DND-41 (cell line): ENCODE data around the gene NUDT1.

Experiments used
- ATAC-seq: fragments of 200-7000 bp; cut with Tn5 transposase; 3 replicates; pipeline ENCODE4 v1.9.1; 2021; ENCODE audit warnings: low read depth; ENCODE audit not compliant: insufficient read depth
- DNase-seq: peaks from one replicate; pipeline ENCODE4 v3.0.0-alpha.2; 2020
- H2AFZ ChIP-seq: 2 replicates; pipeline ENCODE4 v1.6.0; 2012; ENCODE audit warnings: low read depth, low read length
- H3K27ac ChIP-seq: 2 replicates; pipeline ENCODE4 v1.5.1; 2012; ENCODE audit warnings: low read length, inconsistent platforms
- H3K27me3 ChIP-seq: fragments of 200-600 bp; sonication (generic); 2 replicates; pipeline ENCODE4 v1.6.0; 2012; ENCODE audit warnings: low read length, mild to moderate bottlenecking, inconsistent platforms; ENCODE audit not compliant: insufficient read depth, poor library complexity
- H3K36me3 ChIP-seq: 2 replicates; pipeline ENCODE4 v1.5.1; 2012; ENCODE audit warnings: low read length, inconsistent platforms; ENCODE audit not compliant: insufficient read depth
- H3K4me1 ChIP-seq: 2 replicates; pipeline ENCODE4 v1.5.1; 2012; ENCODE audit warnings: mild to moderate bottlenecking, low read length; ENCODE audit not compliant: insufficient read depth
- H3K4me2 ChIP-seq: 2 replicates; pipeline ENCODE4 v1.6.0; 2012; ENCODE audit warnings: mild to moderate bottlenecking, moderate library complexity, low read length, inconsistent platforms; ENCODE audit not compliant: insufficient read depth
- H3K4me3 ChIP-seq, 2 experiments: fragments of 200-600 bp in 1 of 2; shearing (Covaris generic) in 1 of 2; 2 replicates each; pipeline ENCODE4 v1.5.1; 2012 to 2016; ENCODE audit warnings: inconsistent platforms in 2 of 2, low read length in 2 of 2, mild to moderate bottlenecking in 2 of 2, low read depth in 1 of 2, moderate library complexity in 1 of 2
- H3K79me2 ChIP-seq: 2 replicates; pipeline ENCODE4 v1.6.0; 2012; ENCODE audit warnings: low read length, inconsistent platforms; ENCODE audit not compliant: insufficient read depth
- H3K9ac ChIP-seq: 2 replicates; pipeline ENCODE4 v1.6.0; 2012; ENCODE audit warnings: low read depth, mild to moderate bottlenecking, inconsistent platforms, low read length, moderate library complexity
- H3K9me3 ChIP-seq: 2 replicates; pipeline ENCODE4 v1.5.1; 2012; ENCODE audit warnings: low read length, moderate library complexity, mild to moderate bottlenecking, inconsistent platforms; ENCODE audit not compliant: insufficient read depth, severe bottlenecking
- H4K20me1 ChIP-seq: 2 replicates; pipeline ENCODE4 v1.6.0; 2012; ENCODE audit warnings: low read length; ENCODE audit not compliant: insufficient read depth
- CTCF ChIP-seq: IDR thresholded peaks from 2 replicates; pipeline ENCODE4 v1.5.1; 2012; ENCODE audit warnings: borderline replicate concordance, low read length, moderate library complexity, mild to moderate bottlenecking; ENCODE audit not compliant: poor library complexity, severe bottlenecking; ENCODE audit errors: extremely low read depth
- EZH2 ChIP-seq: IDR thresholded peaks from 3 replicates; pipeline ENCODE4 v1.6.1; 2012; ENCODE audit warnings: borderline replicate concordance, low read depth, mild to moderate bottlenecking, moderate library complexity, low read length, inconsistent platforms; ENCODE audit not compliant: severe bottlenecking

Gene NUDT1

GRCh38 chr7:2299870-2300512, 58.0 kb downstream of the NUDT1 start:
- H3K4me3 ChIP-seq: no peak overlapping the region
- no peak overlapping the region for H3K9ac ChIP-seq
- H3K9me3 ChIP-seq: no peaks in the 10 kb centered on the region
- TF ChIP-seq EZH2 (no peak), CTCF (no peak)
- H3K4me1 ChIP-seq: no peaks in the 10 kb centered on the region
- peaks cover 27% of the 10 kb centered on the region for H3K79me2 ChIP-seq
- H3K36me3 ChIP-seq: no peaks in the 10 kb centered on the region
- no peak for DNase-seq
- H3K4me2 ChIP-seq: no peak overlapping the region
- no peak for ATAC-seq
- no peak overlapping the region for H2AFZ ChIP-seq
- no peak overlapping the region for H3K27ac ChIP-seq
- H4K20me1 ChIP-seq: peaks cover 5% of the 10 kb centered on the region; the same call in 1 of the 2 replicates
- H3K27me3 ChIP-seq: no peaks in the 10 kb centered on the region
